ENCODE results near the gene MED19.

- TF ChIP-seq, protein P1, sequence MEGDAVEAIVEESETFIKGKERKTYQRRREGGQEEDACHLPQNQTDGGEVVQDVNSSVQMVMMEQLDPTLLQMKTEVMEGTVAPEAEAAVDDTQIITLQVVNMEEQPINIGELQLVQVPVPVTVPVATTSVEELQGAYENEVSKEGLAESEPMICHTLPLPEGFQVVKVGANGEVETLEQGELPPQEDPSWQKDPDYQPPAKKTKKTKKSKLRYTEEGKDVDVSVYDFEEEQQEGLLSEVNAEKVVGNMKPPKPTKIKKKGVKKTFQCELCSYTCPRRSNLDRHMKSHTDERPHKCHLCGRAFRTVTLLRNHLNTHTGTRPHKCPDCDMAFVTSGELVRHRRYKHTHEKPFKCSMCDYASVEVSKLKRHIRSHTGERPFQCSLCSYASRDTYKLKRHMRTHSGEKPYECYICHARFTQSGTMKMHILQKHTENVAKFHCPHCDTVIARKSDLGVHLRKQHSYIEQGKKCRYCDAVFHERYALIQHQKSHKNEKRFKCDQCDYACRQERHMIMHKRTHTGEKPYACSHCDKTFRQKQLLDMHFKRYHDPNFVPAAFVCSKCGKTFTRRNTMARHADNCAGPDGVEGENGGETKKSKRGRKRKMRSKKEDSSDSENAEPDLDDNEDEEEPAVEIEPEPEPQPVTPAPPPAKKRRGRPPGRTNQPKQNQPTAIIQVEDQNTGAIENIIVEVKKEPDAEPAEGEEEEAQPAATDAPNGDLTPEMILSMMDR (conservative IDR thresholded peaks at IDR 0.05; ENCODE audit: low read length), result no peak
- no peak for TF ChIP-seq EZH2phosphoT487 (IDR thresholded peaks at IDR 0.05; ENCODE audit: borderline replicate concordance, low read depth, low read length)
Observed at GRCh38 chr11:57735619-57736298, 23.7 kb upstream of the MED19 start.

Data from OCI-LY7 (cell line).